ENCODE results near the gene TP53. TPM values are rescaled to one million over a fixed set of nuclear protein-coding genes. Genes with fewer than 3 reads are reported as not detected.

The TP53 gene
- total RNA-seq, 1 experiment from 2014 or later, result 129 TPM

DNA sequence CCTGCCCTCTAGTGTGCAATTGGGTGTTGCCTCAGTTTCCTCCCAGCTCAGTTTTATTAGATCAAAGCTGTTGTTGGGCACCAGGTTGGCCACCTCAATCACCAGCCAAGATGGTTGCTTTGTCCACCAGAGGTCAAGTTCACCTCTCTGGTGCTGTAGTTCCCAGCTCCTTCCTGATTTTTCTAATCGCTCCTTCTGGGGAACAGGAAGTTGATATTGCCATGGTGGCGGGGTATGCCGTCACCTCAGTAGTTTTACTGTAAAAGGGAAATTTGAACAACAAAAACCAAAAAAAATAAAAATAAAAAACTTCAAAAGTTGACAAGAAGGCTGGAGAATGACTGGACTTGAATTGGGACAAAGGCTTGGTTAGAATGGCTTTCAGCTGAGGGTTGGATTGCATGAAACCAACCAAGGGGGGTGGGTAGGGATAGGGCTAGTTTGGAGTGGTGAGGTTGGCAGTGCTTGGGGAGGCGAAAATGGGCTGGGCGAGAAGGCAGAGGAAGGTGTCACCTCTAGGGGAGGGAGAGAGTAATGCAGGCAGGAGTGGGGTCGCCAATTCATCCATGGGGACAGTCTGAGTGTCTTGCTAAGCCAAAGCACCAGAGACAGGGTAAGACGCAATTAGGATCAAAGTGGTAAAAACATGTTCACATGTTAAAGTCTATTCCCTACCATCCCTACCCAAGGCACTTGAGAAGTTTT lies 23.9 kb upstream of the TP53 start:
- no peaks in the 10 kb centered on the region for H3K9me3 ChIP-seq (ENCODE audit: control insufficient read depth, insufficient read depth, low read depth, low read length)
- DNase-seq (ENCODE audit: low read depth, low spot score) (no peak), ATAC-seq (no peak)
- H3K4me3 ChIP-seq (ENCODE audit: low read depth in 2 of 2, low read length in 2 of 2), result no peak overlapping the region
- no peaks in the 10 kb centered on the region for H3K27me3 ChIP-seq (ENCODE audit: control insufficient read depth, insufficient read depth, low read length)
- H3K4me1 ChIP-seq (ENCODE audit: control insufficient read depth, insufficient read depth, low read length), result no peaks in the 10 kb centered on the region; the same call in 1 of the 2 replicates
- CTCF ChIA-PET, result interaction anchor here (1.0 kb wide), 1 partner anchor 79 kb away, joined by 4 read pairs; no protein-coding TSS in a partner anchor
- TF ChIP-seq SIN3A (IDR thresholded peaks at IDR 0.05; ENCODE audit: borderline replicate concordance, insufficient read depth, low read depth, low read length), result no peak
- no peak for TF ChIP-seq POLR2AphosphoS5 (IDR thresholded peaks at IDR 0.05; ENCODE audit: low read depth, low read length)
- TF ChIP-seq, protein P1, sequence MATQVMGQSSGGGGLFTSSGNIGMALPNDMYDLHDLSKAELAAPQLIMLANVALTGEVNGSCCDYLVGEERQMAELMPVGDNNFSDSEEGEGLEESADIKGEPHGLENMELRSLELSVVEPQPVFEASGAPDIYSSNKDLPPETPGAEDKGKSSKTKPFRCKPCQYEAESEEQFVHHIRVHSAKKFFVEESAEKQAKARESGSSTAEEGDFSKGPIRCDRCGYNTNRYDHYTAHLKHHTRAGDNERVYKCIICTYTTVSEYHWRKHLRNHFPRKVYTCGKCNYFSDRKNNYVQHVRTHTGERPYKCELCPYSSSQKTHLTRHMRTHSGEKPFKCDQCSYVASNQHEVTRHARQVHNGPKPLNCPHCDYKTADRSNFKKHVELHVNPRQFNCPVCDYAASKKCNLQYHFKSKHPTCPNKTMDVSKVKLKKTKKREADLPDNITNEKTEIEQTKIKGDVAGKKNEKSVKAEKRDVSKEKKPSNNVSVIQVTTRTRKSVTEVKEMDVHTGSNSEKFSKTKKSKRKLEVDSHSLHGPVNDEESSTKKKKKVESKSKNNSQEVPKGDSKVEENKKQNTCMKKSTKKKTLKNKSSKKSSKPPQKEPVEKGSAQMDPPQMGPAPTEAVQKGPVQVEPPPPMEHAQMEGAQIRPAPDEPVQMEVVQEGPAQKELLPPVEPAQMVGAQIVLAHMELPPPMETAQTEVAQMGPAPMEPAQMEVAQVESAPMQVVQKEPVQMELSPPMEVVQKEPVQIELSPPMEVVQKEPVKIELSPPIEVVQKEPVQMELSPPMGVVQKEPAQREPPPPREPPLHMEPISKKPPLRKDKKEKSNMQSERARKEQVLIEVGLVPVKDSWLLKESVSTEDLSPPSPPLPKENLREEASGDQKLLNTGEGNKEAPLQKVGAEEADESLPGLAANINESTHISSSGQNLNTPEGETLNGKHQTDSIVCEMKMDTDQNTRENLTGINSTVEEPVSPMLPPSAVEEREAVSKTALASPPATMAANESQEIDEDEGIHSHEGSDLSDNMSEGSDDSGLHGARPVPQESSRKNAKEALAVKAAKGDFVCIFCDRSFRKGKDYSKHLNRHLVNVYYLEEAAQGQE (IDR thresholded peaks at IDR 0.05; ENCODE audit: insufficient read depth in 1 of 2, low read depth in 2 of 2, low read length in 1 of 2), result no peak
- TF ChIP-seq, protein P2, sequence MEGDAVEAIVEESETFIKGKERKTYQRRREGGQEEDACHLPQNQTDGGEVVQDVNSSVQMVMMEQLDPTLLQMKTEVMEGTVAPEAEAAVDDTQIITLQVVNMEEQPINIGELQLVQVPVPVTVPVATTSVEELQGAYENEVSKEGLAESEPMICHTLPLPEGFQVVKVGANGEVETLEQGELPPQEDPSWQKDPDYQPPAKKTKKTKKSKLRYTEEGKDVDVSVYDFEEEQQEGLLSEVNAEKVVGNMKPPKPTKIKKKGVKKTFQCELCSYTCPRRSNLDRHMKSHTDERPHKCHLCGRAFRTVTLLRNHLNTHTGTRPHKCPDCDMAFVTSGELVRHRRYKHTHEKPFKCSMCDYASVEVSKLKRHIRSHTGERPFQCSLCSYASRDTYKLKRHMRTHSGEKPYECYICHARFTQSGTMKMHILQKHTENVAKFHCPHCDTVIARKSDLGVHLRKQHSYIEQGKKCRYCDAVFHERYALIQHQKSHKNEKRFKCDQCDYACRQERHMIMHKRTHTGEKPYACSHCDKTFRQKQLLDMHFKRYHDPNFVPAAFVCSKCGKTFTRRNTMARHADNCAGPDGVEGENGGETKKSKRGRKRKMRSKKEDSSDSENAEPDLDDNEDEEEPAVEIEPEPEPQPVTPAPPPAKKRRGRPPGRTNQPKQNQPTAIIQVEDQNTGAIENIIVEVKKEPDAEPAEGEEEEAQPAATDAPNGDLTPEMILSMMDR (IDR thresholded peaks at IDR 0.05), result no peak
- TF ChIP-seq TCF7L2 (IDR thresholded peaks at IDR 0.05; ENCODE audit: low read depth, low read length), result no peak
- POLR2A ChIA-PET, result no interaction called here
- in situ Hi-C loops (cut with HindIII; ENCODE audit: low pct_unique_long_range_greater_than_20kb, low sequenced_read_pairs) (no loop called here), intact Hi-C loops (cut with micrococcal nuclease; ENCODE audit: unreplicated experiment) (no loop called here)
- no peak overlapping the region for H3K27ac ChIP-seq (ENCODE audit: low read length)
- no TSS peak for BruUV-seq (replicated peaks)
- no peaks in the 10 kb centered on the region for H3K36me3 ChIP-seq (ENCODE audit: control insufficient read depth, insufficient read depth, low read length)

- Histone ChIP-seq H3K27ac (ENCODE audit: low read length) (no peak overlapping the region), H3K4me1 (ENCODE audit: control insufficient read depth, insufficient read depth, low read length) (0 out of 2 replicates have a peak, but pooled peaks cover 2% of the 10 kb centered on the region), H3K4me3 (ENCODE audit: low read depth in 2 of 2, low read length in 2 of 2) (no peak overlapping the region), H3K9me3 (ENCODE audit: control insufficient read depth, insufficient read depth, low read depth, low read length) (no peaks in the 10 kb centered on the region), H3K27me3 (ENCODE audit: control insufficient read depth, insufficient read depth, low read length) (no peaks in the 10 kb centered on the region), H3K36me3 (ENCODE audit: control insufficient read depth, insufficient read depth, low read length) (no peaks in the 10 kb centered on the region)
- TF ChIP-seq POLR2AphosphoS5 (IDR thresholded peaks at IDR 0.05; ENCODE audit: low read depth, low read length) (no peak), SIN3A (IDR thresholded peaks at IDR 0.05; ENCODE audit: borderline replicate concordance, insufficient read depth, low read depth, low read length) (no peak), TCF7L2 (IDR thresholded peaks at IDR 0.05; ENCODE audit: low read depth, low read length) (no peak)
- TF ChIP-seq, protein P2 (IDR thresholded peaks at IDR 0.05), result no peak
- TF ChIP-seq, protein P1 (IDR thresholded peaks at IDR 0.05; ENCODE audit: insufficient read depth in 1 of 2, low read depth in 2 of 2, low read length in 1 of 2), result no peak
- intact Hi-C loops (cut with micrococcal nuclease; ENCODE audit: unreplicated experiment) (no loop called here), in situ Hi-C loops (cut with HindIII; ENCODE audit: low pct_unique_long_range_greater_than_20kb, low sequenced_read_pairs) (no loop called here)
- CTCF ChIA-PET, result no interaction called here
- ATAC-seq (no peak), DNase-seq (ENCODE audit: low read depth, low spot score) (no peak)
- BruUV-seq (replicated peaks), result no TSS peak
- POLR2A ChIA-PET, result no interaction called here
Measured at GRCh38 chr17:7710301-7710700, 23.0 kb upstream of the TP53 start.
